Measurements from ENCODE around the gene CLEC18C. TPM values are rescaled to one million over a fixed set of nuclear protein-coding genes. Genes with fewer than 3 reads are reported as not detected.
"Not testable (repeated sequence)": the region's sequence is repeated elsewhere in the genome, so short reads cannot be mapped to it uniquely, and the experiment has no call there.

CLEC18C gene
- total RNA-seq, 2 donors from 2014 or later: 0.68 TPM; not detected in 1

DNA sequence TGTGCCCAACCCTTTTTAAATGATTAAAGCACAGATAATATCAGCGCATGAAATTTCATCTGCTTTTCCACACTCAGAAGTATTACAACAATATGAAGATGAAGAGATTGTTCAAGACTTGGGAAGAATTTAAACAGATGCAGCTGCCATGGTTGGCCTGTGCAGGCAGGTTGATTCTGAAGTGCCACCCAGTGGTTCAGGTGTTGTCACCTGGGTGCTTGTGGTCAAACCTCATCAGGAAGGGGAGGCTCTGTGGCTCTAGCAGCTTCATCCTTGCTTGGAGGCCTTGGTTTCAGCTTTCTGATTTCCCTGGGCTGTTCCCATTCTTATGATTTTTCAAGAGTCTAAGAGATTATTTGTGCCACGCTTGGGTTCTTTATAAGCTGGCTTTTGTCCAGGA is 22.2 kb upstream of the CLEC18C start:
- no peaks in the 10 kb centered on the region for H3K9me3 ChIP-seq
- no peaks in the 10 kb centered on the region for H3K4me1 ChIP-seq (ENCODE audit: control insufficient read depth in 1 of 2, low read depth in 2 of 2)
- DNase-seq (ENCODE audit: low spot score) (no peak), ATAC-seq (ENCODE audit: insufficient number of reproducible peaks, low FRiP score, low read depth) (no peak)
- no peak overlapping the region for H3K4me3 ChIP-seq
- TF ChIP-seq, protein P1, sequence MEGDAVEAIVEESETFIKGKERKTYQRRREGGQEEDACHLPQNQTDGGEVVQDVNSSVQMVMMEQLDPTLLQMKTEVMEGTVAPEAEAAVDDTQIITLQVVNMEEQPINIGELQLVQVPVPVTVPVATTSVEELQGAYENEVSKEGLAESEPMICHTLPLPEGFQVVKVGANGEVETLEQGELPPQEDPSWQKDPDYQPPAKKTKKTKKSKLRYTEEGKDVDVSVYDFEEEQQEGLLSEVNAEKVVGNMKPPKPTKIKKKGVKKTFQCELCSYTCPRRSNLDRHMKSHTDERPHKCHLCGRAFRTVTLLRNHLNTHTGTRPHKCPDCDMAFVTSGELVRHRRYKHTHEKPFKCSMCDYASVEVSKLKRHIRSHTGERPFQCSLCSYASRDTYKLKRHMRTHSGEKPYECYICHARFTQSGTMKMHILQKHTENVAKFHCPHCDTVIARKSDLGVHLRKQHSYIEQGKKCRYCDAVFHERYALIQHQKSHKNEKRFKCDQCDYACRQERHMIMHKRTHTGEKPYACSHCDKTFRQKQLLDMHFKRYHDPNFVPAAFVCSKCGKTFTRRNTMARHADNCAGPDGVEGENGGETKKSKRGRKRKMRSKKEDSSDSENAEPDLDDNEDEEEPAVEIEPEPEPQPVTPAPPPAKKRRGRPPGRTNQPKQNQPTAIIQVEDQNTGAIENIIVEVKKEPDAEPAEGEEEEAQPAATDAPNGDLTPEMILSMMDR (IDR thresholded peaks at IDR 0.05): no peak
- peaks cover 79% of the 10 kb centered on the region for H3K36me3 ChIP-seq
- H3K27ac ChIP-seq: no peak overlapping the region
- no peaks in the 10 kb centered on the region for H3K27me3 ChIP-seq (replicated peaks; ENCODE audit: insufficient read depth)

DNA sequence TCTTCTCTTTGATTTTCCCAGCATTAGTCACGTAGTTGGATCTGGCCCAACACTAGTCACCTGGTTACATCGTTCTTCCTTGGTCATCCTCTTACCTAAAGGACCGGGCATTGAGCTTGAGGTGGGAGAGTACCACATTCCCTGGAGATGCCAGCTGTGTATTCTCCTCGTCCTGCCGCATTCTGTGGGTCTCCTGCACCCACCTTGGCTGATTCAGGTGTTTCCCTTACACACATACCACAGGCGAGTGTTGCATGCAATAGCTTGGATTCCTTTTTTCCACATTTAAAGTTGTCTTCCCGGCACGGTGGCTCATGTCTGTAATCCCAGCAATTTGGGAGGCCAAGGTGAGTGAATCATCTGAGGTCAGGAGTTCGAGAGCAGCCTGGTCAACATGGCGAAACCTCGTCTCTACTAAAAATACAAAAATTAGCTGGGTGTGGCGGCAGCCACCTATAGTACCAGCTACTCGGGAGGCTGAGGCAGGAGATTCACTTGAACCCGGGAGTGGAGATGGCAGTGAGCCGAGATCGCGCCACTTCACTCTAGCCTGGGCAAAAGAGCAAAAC is 21.6 kb upstream of the CLEC18C start:
- TF ChIP-seq, protein P1 (IDR thresholded peaks at IDR 0.05): no peak
- Histone ChIP-seq H3K9me3 (no peaks in the 10 kb centered on the region), H3K4me3 (no peak overlapping the region), H3K36me3 (peaks cover 86% of the 10 kb centered on the region), H3K4me1 (ENCODE audit: control insufficient read depth in 1 of 2, low read depth in 2 of 2) (no peaks in the 10 kb centered on the region), H3K27ac (no peak overlapping the region), H3K27me3 (replicated peaks; ENCODE audit: insufficient read depth) (no peaks in the 10 kb centered on the region)
- no peak for ATAC-seq (ENCODE audit: insufficient number of reproducible peaks, low FRiP score, low read depth)
- DNase-seq (ENCODE audit: low spot score): no peak

DNA sequence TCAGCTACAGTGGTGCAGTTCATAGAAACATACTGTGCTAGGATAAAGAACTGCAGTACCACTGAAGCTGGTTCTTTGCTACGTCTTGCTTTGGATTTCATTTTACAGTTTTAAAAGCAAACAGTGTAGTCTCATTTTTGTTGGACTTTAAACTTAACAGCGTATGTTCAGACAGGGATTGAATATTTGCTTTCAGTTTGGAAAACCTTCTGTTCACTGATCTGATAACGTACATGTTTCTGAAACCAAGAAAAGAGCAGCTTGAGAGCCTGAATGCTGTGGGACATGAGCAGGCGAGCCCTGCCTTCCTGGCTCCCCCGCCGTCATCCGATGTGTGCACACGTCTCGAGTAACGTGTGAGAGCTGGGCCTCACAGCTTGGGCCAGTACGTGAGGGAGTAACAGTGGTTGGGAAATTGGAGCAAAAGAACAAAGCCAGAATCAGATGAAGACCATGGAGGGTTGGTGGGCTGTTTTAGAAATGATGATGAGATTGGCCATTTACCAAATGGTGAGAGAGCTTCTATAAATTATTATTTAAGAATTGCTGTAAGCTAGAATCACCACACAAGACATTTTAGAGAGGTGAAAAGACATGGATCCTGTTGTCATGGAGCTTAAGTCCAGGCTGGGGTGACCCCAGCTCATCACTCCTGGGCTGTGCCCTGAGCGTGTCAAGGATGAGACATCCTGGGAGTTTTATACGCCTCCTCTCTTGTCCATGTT is 20.8 kb upstream of the CLEC18C start:
- Histone ChIP-seq H3K36me3 (peaks cover 91% of the 10 kb centered on the region), H3K9me3 (no peaks in the 10 kb centered on the region), H3K4me1 (ENCODE audit: control insufficient read depth in 1 of 2, low read depth in 2 of 2) (no peaks in the 10 kb centered on the region), H3K4me3 (no peak overlapping the region), H3K27me3 (replicated peaks; ENCODE audit: insufficient read depth) (no peaks in the 10 kb centered on the region), H3K27ac (no peak overlapping the region)
- DNase-seq (ENCODE audit: low spot score) (no peak), ATAC-seq (ENCODE audit: insufficient number of reproducible peaks, low FRiP score, low read depth) (no peak)
- TF ChIP-seq, protein P1 (IDR thresholded peaks at IDR 0.05): no peak

DNA sequence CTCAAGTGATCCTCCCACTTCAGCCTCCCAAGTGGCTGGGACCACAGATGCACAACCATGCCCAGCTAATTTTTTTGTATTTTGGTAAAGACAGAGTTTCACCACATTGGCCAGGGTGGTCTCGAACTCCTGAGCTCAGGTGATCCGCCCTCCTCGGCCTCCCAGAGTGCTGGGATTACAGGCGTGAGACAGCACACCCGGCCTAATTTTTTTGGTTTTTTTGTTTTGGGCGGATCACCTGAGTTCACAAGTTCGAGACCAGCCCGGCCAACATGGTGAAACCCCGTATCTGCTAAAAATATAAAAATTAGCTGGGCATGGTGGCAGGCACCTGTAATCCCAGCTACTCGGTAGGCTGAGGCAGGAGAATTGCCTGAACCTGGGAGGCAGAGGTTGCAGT is 18.9 kb upstream of the CLEC18C start:
- not testable (repeated sequence) for H3K4me3 ChIP-seq; H3K4me1 ChIP-seq (ENCODE audit: control insufficient read depth in 1 of 2, low read depth in 2 of 2); H3K27ac ChIP-seq; DNase-seq (ENCODE audit: low spot score); ATAC-seq (ENCODE audit: insufficient number of reproducible peaks, low FRiP score, low read depth); H3K27me3 ChIP-seq (replicated peaks; ENCODE audit: insufficient read depth); H3K9me3 ChIP-seq
- H3K36me3 ChIP-seq: peaks cover 92% of the 10 kb centered on the region

DNA sequence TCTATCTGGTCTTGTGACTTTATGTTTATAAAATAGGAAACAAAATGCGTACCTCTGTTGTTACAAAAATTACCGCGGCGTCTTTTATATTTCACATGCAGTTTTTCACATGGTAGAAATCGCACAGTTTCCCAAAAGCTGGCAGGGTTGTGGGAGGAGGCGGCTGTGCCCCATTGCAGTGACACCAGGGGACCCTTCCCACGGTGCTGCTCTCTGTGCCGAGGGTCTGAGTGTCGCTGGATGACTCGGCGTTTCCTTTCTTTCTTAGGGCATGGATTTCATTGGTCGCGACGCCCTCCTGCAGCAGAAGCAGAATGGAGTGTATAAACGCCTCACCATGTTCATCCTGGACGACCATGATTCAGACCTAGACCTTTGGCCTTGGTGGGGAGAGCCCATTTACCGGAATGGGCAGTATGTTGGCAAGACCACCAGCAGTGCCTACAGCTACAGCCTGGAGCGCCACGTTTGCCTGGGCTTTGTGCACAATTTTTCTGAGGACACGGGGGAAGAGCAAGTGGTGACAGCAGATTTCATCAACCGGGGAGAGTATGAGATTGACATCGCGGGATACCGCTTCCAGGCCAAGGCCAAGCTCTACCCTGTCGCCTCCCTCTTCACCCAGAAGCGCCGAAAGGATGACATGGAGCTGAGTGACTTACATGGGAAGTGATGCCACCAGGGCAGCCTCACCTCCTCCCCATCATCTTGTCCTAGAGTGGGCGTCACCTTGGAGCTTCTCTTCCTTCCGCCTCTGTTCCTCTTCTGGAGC is 17.2 kb upstream of the CLEC18C start:
- peaks cover 94% of the 10 kb centered on the region for H3K36me3 ChIP-seq
- no peak for DNase-seq (ENCODE audit: low spot score)
- no peaks in the 10 kb centered on the region for H3K27me3 ChIP-seq (replicated peaks; ENCODE audit: insufficient read depth)
- no peak overlapping the region for H3K27ac ChIP-seq
- no peak overlapping the region for H3K4me3 ChIP-seq
- no peak for ATAC-seq (ENCODE audit: insufficient number of reproducible peaks, low FRiP score, low read depth)
- H3K4me1 ChIP-seq (ENCODE audit: control insufficient read depth in 1 of 2, low read depth in 2 of 2): no peaks in the 10 kb centered on the region
- H3K9me3 ChIP-seq: no peaks in the 10 kb centered on the region
- TF ChIP-seq, protein P1 (IDR thresholded peaks at IDR 0.05): no peak

Measured in thoracic aorta (tissue), 2 donors.